HG02840 (cell line): ENCODE measurements around the gene FFAR1.

Experiments used
- ATAC-seq: cut with Tn5 transposase; IDR thresholded peaks from one replicate; pipeline ENCODE4 v1.9.1; 2021; ENCODE audit warnings: mild to moderate bottlenecking, moderate library complexity, moderate number of reproducible peaks; ENCODE audit not compliant: unreplicated experiment, low FRiP score

FFAR1 gene

DNA sequence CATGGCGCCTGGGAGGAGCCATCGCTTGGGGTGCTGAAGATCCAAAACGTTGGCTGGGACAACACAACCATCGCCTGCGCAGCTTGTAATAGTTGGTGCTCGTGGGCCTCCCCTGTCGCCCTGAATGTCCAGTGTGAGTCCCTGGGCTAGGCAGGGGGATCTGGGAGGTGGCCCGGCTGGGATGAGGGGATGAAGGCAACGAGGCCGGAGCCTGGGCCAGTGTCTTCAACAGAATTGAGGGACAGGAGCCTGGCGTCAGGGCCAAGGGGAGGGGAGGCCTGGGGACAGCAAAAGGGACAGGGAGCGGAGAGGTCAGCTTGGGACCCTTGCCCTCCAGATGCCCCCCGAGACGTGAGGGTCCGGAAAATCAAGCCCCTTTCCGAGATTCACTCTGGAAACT, 6.7 kb upstream of the FFAR1 start:
- no peak for ATAC-seq

- ATAC-seq: no peak
Observed at GRCh38 chr19:35341565-35342225, 6.0 kb upstream of the FFAR1 start.

DNA sequence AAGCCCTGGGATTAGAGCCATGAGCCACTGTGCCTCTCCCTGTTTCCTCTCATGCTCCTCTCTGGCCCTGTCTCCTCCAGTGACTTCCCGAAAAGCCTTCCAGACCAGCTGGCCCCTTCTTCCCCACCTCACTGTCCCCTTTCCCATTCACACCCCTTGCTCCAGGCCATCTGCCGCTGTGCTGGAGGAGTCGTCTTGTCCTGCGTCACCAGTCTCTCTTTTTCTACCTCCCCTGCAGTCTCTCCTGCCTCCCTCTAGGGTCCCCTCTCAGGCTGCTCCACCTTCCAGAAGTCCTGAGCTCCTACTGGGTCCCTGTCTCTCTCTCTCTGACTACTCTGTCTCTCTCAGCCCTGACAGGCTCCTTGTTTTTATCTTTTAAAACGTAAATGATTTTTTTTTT, 5.3 kb upstream of the FFAR1 start:
- ATAC-seq: no peak

DNA sequence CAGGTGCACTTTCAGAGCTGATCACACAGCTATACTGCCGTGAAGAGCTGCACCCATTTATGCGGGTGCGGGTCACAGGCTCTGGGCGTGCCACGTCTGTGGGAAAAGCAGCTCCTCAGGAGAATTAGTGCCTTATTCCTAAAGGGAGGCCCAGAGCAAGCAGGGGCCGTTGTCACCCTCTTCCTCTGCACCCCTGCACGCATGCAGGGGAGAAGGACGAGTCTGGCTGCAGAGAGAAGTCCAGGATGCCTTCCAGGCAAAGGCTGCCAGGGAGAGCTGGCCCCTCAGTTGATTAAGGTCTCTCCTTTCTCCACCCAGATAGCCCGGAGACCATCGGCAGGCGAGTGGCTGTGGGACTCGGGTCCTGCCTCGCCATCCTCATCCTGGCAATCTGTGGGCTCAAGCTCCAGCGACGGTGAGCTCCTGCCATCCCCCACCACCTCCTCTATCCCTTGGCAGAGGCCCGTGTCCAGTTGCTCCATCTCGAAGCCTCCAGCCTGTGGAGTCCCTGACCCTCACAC, 3.1 kb upstream of the FFAR1 start:
- no peak for ATAC-seq

DNA sequence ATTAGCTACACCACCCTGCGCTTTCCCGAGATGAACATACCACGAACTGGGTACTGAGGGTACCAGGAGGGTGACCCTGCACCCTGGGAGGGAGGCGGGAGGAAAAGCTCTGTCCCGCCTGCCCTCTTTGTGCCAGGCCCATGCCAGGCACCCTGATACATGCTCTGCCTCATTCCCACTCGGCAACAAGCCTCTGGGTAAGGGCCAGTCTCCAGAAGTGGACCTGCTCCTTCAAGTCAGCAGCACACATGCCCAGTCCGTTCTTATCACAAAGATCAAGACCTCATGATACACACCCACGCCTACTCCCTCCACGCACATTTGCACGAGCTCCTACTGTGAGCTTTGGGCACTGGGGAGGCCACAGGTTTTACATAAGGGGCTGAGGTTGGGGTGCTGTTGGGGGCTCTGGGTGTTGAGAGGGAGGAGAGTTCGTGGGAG, 2.0 kb upstream of the FFAR1 start:
- no peak for ATAC-seq

DNA sequence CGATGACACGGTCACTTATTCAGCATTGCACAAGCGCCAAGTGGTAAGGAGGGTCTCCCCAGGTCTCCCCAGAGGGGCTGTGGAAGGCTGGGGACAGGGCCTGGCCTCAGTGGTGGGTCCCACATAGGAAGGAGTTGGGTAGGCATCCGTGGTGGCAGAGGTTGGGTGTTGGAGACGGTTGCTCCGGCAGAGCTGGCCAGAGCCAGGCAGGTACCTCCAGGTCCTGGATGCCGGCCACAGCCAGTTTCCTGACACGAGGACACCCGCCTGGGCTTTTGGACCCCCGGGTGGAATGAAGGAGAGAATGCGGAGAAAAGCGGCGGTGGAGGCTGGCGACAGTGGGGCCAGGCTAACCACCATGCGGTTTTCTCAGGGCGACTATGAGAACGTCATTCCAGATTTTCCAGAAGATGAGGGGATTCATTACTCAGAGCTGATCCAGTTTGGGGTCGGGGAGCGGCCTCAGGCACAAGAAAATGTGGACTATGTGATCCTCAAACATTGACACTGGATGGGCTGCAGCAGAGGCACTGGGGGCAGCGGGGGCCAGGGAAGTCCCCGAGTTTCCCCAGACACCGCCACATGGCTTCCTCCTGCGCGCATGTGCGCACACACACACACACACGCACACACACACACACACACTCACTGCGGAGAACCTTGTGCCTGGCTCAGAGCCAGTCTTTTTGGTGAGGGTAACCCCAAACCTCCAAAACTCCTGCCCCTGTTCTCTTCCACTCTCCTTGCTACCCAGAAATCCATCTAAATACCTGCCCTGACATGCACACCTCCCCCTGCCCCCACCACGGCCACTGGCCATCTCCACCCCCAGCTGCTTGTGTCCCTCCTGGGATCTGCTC, 1.3 kb upstream of the FFAR1 start:
- ATAC-seq: no peak

- no peak for ATAC-seq
Observed at GRCh38 chr19:35347930-35348298, 212 bp downstream of the FFAR1 start.

- ATAC-seq: no peak
Observed at GRCh38 chr19:35348911-35349611, 1.4 kb downstream of the FFAR1 start.

- ATAC-seq: no peak
Observed at GRCh38 chr19:35349614-35350521, 2.2 kb downstream of the FFAR1 start.

DNA sequence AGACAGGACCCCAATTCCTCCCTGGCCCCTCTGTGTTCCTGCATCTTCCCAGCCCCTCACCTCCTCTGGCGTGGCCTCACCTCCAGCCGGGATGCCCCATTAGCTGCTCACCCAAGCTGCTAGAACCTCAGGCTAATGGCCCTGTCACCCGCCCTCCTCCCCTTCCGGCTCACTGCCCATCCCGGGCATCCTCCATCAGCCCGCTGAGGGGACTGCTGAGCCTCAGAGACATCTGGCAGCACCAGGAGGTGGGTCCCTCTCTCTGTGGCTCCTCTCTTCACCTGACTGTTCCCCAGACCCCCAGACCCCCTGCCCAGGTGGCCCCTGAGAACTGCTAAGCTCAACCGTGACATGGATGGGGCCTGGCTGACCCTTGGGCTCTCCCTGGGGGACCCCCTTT, 2.9 kb downstream of the FFAR1 start:
- ATAC-seq: no peak

DNA sequence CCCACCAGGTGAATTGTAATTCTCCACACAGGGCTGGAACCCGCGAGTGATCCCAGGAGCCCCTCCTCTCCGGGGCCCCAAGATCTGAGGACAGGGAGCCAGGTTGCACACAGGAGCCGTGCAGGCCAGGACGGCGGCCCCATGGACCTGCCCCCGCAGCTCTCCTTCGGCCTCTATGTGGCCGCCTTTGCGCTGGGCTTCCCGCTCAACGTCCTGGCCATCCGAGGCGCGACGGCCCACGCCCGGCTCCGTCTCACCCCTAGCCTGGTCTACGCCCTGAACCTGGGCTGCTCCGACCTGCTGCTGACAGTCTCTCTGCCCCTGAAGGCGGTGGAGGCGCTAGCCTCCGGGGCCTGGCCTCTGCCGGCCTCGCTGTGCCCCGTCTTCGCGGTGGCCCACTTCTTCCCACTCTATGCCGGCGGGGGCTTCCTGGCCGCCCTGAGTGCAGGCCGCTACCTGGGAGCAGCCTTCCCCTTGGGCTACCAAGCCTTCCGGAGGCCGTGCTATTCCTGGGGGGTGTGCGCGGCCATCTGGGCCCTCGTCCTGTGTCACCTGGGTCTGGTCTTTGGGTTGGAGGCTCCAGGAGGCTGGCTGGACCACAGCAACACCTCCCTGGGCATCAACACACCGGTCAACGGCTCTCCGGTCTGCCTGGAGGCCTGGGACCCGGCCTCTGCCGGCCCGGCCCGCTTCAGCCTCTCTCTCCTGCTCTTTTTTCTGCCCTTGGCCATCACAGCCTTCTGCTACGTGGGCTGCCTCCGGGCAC, 3.9 kb downstream of the FFAR1 start:
- ATAC-seq: no peak

DNA sequence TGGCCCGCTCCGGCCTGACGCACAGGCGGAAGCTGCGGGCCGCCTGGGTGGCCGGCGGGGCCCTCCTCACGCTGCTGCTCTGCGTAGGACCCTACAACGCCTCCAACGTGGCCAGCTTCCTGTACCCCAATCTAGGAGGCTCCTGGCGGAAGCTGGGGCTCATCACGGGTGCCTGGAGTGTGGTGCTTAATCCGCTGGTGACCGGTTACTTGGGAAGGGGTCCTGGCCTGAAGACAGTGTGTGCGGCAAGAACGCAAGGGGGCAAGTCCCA, 4.4 kb downstream of the FFAR1 start:
- no peak for ATAC-seq

GRCh38 chr19:35352448-35353304, 5.0 kb downstream of the FFAR1 start:
- no peak for ATAC-seq

- no peak for ATAC-seq
Observed at GRCh38 chr19:35353635-35354034, 5.9 kb downstream of the FFAR1 start.

- ATAC-seq: no peak
Observed at GRCh38 chr19:35354898-35355297, 7.2 kb downstream of the FFAR1 start.

- ATAC-seq: no peak
Observed at GRCh38 chr19:35355791-35356460, 8.2 kb downstream of the FFAR1 start.

GRCh38 chr19:35357867-35358573, 10.3 kb downstream of the FFAR1 start, which contains the start of gene FFAR3:
Gene FFAR3, plus strand, starts transcription at chr19:35358460. Its CDS starts 431 bp downstream, at chr19:35358891.
- ATAC-seq: no peak
